ENCODE results near the gene OXGR1.

DNA sequence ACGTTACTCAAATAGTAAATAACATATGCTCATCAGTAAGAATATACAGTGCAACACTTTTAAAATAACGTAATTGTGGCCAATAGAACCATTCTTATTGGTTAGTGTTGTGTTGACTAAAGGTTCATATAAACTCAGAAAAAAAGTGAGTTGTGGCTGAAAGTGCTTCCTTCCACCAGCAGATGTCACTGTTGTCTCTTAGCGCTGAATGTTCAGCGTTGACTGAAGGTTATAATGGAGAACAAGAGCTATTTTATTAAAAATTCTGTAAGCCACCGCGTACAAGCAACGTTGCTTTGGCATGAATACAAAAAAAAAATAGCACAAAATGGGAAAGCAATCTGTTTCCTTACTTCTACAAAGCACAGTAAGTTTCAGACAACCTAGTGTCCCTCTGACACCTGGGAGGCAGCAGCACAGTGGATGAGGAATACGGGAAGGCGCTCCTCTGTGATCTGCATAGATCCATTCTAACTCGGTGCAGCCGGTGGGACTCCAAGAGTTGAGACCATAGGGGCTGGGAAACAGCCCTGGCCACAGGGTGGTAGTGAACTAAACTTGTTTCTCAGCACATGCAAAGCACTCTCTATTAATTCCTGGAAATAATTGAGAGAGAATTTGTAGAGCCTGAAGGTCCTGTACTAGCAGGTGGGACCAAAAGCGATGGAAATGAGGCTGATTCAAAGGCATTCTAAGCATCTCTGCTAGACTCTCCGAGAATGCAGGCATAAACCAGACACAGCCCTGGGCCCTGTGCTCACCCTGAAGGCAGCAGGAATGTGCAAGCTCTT lies 23.9 kb upstream of the OXGR1 start:
- TF ChIP-seq, protein P1, sequence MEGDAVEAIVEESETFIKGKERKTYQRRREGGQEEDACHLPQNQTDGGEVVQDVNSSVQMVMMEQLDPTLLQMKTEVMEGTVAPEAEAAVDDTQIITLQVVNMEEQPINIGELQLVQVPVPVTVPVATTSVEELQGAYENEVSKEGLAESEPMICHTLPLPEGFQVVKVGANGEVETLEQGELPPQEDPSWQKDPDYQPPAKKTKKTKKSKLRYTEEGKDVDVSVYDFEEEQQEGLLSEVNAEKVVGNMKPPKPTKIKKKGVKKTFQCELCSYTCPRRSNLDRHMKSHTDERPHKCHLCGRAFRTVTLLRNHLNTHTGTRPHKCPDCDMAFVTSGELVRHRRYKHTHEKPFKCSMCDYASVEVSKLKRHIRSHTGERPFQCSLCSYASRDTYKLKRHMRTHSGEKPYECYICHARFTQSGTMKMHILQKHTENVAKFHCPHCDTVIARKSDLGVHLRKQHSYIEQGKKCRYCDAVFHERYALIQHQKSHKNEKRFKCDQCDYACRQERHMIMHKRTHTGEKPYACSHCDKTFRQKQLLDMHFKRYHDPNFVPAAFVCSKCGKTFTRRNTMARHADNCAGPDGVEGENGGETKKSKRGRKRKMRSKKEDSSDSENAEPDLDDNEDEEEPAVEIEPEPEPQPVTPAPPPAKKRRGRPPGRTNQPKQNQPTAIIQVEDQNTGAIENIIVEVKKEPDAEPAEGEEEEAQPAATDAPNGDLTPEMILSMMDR (IDR thresholded peaks at IDR 0.05) = peak; percentile 80 to 92 (median 86)
- TF ChIP-seq POLR2A (IDR thresholded peaks at IDR 0.05) = no peak

Measured in right lobe of liver (tissue), 4 donors.